DND-41 (cell line): ENCODE measurements around the gene KIFAP3.
"Not testable (repeated sequence)": the region's sequence is repeated elsewhere in the genome, so short reads cannot be mapped to it uniquely, and the experiment has no call there.

ENCODE experiments used
- EZH2 ChIP-seq: IDR thresholded peaks from 3 replicates; pipeline ENCODE4 v1.6.1; 2012; ENCODE audit warnings: borderline replicate concordance, low read depth, mild to moderate bottlenecking, moderate library complexity, low read length, inconsistent platforms; ENCODE audit not compliant: severe bottlenecking
- TF ChIP-seq, protein P1 (sequence below): IDR thresholded peaks from 2 replicates; pipeline ENCODE4 v1.5.1; 2012; ENCODE audit warnings: borderline replicate concordance, low read length, moderate library complexity, mild to moderate bottlenecking; ENCODE audit not compliant: poor library complexity, severe bottlenecking; ENCODE audit errors: extremely low read depth

DNA sequence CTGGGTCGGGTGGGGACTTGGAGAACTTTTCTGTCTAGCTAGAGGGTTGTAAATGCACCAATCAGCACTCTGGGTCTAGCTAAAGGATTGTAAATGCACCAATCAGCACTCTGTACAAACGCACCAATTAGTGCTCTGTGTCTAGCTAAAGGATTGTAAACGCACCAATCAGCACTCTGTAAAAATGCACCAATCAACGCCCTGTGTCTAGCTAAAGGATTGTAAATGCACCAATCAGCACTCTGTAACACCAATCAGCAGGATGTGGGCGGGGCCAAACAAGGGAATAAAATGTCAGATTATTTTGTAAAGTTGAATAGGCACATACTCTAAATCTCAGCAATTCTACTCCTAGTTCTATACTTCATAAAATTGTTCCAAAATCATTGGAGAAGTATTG, 2.5 kb upstream of the KIFAP3 start:
- TF ChIP-seq, protein P1, sequence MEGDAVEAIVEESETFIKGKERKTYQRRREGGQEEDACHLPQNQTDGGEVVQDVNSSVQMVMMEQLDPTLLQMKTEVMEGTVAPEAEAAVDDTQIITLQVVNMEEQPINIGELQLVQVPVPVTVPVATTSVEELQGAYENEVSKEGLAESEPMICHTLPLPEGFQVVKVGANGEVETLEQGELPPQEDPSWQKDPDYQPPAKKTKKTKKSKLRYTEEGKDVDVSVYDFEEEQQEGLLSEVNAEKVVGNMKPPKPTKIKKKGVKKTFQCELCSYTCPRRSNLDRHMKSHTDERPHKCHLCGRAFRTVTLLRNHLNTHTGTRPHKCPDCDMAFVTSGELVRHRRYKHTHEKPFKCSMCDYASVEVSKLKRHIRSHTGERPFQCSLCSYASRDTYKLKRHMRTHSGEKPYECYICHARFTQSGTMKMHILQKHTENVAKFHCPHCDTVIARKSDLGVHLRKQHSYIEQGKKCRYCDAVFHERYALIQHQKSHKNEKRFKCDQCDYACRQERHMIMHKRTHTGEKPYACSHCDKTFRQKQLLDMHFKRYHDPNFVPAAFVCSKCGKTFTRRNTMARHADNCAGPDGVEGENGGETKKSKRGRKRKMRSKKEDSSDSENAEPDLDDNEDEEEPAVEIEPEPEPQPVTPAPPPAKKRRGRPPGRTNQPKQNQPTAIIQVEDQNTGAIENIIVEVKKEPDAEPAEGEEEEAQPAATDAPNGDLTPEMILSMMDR: not testable (repeated sequence)
- TF ChIP-seq EZH2: not testable (repeated sequence)
